Measurements from ENCODE around the gene TP53.

Gene TP53

DNA sequence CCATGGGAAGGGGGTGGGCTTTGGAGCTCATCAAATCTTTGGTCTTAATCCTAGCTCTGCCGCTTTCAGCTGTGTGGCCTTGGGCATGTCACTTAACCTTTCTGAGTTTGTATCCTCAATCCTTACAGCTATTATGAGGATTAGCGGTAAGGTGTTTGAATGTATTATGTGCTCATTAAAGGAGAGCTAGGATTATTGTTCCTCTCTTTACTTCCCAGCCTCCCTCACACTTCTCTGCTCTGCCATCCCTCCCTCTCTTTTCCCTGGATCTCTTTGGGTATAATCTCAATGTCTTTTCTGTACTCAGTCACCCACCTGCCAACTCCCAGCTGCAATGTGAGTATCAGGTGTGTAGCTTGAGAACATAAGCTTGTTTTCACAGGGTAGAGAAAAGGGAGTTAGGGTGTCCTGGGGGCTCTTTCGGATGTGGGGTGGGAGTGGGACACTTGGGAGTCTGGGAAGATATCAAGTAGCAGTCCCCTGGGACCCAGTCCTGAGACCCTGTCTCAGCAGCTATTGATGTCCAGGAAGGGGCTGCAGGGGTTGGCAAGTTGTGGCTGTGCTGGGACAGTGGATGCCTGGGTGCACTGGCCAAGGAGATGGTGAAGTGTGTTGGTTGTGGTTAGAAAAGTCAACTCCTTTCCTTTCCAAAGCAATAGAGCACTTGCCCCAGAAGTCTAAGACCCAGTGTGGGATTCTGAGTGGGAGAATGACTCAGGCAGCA, 19.5 kb upstream of the TP53 start:
- no peak for DNase-seq

DNA sequence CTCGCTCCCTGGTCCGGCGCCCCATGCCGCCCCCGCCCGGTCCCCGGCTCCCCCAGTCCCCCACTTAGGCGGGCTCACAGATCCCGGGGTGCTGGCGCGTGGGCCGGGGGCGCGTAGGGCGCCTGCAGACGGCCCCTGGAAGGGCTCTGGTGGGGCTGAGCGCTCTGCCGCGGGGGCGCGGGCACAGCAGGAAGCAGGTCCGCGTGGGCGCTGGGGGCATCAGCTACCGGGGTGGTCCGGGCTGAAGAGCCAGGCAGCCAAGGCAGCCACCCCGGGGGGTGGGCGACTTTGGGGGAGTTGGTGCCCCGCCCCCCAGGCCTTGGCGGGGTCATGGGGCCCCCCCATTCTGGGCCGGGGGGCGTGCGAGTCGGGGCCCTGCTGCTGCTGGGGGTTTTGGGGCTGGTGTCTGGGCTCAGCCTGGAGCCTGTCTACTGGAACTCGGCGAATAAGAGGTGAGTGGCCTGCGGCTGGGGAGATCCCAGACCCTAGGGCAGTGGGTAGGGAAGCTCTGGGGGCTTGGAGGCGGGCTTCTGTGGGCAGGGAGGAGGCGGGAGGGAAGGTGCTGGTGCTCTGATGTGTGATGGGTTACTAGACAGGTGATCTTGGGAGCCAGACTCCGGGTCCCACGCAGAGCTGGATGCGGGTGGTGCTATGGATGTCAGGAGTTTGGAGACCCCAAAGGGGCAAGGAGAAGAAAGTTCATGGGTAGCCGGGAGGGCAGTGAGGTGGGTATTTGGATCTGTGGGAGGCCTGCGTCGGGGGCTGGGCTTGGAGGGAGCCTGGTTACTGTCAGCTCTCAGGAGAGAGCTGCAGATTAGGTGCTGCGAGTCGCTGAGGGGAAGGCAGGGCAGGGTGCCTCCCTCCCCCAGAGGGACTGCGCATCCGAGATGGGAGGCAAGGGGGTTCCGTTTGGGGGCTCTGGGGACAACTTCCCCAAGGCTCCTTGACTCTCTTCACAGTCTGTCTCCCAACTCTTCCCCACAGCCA, 18.3 kb upstream of the TP53 start:
- DNase-seq, result no peak

DNA sequence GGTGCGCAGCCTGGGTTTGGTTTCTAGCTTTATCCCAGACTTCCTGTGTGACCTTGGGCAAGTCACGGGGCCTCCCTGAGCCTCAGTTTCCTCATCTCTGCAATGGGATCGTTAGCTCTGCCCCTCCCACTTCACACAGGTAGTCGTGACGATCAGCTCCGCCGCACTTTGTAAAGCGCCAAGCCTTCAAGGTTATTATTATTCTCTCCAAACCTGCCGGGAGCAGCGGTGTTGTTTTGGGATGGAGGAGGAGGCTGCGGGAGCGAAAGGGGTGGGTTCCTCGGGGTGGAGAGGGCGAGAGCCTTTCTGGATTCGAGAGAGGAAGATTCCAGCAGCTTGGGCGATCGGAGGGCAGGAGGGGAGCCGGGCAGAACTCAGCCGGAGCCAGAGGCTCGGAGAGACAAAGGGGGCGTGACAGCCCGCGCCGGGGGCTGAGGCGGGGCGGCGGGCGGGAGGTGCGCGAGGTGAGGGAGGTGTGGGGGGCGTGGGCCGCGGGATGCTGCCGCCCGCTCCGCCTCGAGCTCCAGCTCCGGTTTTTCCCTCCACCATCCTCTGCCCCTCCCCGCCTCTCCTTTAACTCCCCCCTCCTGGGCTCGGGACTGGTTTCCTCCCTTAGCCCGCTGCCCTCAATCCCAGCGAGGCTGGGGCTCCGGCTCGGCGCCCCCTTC, 17.4 kb upstream of the TP53 start, which contains the start of gene EFNB3:
EFNB3 (plus strand) TSS at position 602 of the 668 bp plus-strand sequence. CDS start 397 bp downstream, outside the sequence.
- peak; percentile 58 for DNase-seq

DNA sequence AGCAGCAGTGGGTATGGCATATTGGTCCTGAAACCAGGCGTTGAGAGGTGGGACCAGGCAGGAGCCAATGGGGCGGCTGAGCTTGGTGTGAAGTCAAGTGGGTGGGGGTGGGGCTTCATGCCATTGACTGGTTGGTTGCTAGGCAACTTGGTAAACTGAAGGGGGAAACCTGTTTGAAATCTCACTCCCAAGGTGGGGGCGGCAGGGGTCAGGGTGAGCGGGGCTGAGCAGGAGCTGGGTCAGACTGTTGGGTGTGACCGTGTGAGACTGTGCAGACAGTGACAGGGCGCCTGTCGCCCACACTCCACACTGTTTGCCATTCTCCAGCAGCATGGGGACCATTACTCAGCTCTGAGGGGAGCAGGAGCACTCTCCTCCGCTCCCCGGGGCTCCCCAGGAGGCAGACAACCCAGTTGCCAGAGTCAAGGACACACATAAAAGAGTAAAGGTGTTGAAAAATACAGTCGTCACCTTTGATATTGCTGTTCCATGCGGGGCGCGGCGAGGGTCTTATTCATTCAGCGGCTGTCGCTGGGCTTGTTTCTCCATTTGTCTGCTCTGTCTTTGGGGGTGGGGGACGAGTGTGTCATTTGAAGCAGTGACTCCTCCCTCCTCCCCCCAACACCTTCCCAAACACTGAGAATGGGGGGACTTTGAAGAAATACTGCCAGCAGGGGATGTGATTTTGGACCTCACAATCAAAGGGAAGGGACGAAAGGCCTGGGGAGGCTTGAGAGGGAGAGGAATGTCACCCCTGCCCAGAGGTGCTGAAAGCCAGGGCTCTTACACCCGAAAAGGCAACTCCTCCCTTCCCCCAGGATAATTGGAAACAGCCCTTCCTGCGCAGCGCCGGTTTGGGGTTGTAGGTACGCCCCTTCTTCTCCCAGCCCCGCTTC, 16.5 kb upstream of the TP53 start:
- peak; percentile 55 for DNase-seq

DNA sequence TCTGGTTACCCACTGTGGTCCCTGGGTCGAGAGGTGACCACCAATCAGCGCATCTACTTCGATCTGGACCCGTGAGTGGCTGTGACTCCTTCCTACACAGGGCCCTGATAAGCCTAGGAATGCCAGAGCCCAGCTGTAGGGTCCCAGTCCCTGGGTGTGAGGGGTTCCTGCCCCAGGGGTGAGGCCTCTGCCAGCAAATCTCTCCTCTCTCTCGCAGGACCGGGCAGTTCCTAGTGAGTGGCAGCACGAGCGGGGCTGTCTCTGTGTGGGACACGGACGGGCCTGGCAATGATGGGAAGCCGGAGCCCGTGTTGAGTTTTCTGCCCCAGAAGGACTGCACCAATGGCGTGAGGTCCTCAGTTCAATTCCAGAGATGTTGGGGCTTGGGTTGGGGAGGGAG, 15.5 kb upstream of the TP53 start:
- no peak for DNase-seq

DNA sequence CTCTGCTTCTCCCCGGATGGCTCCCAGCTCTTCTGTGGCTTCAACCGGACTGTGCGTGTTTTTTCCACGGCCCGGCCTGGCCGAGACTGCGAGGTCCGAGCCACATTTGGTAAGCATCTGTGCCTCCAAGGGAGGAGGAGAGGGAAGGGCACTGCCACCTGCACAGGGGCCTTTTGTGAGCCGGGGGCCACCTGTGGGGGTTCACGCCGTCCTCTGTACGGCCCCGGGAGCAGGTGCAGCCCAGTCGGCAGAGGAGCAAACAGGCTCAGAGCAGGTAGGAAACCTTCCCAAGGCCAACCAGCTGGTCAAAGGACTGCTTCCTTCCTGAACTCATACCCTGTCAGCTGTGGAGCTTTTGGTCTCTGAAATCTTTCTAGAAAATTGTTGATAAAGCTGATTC, 14.4 kb upstream of the TP53 start:
- no peak for DNase-seq

DNA sequence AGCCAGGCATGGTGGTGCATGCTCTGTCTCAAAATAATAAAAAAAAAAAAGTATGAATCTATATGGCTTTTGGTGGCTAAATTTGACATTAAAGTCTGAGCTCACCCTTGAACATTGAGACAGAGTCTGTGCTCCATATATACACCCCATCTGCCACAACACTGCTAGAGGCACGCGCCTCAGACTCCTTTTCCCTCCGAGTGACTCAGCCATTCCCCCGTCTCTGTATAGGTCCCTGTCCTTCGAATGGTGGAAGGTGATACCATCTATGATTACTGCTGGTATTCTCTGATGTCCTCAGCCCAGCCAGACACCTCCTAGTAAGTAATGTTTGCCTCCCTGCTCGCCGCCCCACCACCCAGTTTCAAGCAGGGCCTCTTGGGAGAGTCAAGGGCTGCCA, 13.2 kb upstream of the TP53 start:
- no peak for DNase-seq

DNA sequence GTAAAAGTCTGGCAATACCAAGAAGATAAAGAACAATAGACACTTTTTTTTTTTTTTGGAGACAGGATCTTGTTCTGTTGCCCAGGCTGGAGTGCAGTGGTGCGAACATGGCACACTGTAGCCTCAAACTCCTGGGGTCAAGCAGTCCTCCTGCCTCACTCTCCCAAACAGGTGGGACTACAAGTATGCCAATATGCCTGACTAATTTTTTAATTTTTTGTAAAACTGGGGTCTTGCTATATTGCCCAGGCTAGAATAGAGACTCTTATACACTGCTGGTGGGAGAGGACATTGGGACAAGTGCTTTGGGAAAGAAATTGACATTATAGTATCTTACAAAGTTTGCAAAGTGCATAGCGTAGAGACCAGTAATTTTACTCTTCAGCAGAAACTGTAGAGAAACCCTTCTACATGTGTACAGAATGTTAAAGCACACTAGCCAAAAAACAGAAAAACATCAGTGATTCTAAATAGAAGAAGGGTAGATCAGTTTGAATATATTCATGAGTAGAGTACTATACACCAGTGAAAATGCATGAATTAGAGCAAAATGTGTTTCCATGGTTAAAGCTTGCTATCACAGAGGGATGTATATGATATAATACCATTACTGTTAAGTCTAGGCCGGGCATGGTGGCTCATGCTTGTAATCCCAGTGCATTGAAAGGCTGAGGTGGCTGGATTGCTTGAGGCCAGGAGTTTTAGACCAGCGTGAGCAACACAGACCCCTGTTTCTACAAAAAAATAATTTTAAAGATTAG, 10.7 kb upstream of the TP53 start:
- no peak for DNase-seq

DNA sequence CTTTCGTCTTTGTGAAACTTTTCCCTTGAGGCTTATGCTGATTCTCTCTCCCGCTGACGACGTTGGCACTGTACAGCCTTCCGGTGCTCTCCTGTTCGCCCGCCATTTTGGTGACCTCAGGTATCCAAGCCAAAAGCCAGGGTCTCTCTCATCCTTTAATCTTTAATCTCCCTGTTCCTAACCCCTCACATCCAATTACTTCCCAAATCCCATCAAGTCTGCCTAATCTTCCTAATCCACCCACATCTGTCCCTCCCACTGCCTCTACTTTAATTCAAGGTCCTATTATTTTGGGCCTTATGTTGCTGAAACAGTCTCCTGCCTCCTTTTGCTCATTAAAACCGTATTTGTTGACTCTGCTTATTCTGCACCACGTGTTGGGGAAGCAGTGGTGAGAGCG, 8.3 kb upstream of the TP53 start:
- DNase-seq, result no peak

DNA sequence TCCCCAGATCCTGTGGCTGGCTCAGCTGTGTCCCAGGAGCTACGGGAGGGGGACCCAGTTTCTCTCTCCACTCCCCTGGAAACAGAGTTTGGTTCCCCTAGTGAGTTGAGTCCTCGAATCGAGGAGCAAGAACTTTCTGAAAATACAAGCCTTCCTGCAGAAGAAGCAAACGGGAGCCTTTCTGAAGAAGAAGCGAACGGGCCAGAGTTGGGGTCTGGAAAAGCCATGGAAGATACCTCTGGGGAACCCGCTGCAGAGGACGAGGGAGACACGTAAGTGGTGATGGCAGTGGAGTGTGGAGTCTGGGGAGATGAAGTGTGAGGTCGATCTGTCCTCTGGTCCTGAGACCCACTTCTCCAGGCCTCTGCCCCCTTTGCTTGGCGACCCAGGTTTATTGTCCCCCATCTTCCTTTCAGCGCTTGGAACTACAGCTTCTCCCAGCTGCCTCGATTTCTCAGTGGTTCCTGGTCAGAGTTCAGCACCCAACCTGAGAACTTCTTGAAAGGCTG, 1.6 kb upstream of the TP53 start:
- DNase-seq, result no peak

DNA sequence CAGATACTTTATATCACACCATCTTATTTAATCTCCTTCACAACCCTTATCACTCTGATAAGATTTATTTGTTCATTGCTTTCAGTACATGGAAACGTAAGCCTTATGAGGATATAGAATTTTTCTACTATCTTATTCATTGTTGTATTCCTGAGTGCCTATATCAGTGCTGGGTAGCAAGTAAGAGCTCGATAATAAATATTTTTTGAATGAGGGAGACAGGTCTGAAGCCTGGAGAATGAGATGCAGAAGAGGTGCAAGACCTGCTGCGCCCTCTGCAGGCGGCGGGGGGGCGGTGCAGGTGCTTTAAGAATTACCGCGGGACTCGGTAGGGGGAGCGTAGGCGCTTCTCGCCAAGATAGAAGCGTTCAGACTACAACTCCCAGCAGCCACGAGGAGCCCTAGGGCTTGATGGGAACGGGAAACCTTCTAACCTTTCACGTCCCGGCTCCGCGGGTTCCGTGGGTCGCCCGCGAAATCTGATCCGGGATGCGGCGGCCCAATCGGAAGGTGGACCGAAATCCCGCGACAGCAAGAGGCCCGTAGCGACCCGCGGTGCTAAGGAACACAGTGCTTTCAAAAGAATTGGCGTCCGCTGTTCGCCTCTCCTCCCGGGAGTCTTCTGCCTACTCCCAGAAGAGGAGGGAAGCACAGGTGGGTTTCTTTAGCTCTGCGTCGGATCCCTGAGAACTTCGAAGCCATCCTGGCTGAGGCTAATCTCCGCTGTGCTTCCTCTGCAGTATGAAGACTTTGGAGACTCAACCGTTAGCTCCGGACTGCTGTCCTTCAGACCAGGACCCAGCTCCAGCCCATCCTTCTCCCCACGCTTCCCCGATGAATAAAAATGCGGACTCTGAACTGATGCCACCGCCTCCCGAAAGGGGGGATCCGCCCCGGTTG, 868 bp upstream of the TP53 start, which contains the start of gene WRAP53:
WRAP53 (plus strand) TSS at position 570 of the 900 bp plus-strand sequence; CDS start at position 742, 172 bp downstream.
- peak; percentile 99 for DNase-seq

DNA sequence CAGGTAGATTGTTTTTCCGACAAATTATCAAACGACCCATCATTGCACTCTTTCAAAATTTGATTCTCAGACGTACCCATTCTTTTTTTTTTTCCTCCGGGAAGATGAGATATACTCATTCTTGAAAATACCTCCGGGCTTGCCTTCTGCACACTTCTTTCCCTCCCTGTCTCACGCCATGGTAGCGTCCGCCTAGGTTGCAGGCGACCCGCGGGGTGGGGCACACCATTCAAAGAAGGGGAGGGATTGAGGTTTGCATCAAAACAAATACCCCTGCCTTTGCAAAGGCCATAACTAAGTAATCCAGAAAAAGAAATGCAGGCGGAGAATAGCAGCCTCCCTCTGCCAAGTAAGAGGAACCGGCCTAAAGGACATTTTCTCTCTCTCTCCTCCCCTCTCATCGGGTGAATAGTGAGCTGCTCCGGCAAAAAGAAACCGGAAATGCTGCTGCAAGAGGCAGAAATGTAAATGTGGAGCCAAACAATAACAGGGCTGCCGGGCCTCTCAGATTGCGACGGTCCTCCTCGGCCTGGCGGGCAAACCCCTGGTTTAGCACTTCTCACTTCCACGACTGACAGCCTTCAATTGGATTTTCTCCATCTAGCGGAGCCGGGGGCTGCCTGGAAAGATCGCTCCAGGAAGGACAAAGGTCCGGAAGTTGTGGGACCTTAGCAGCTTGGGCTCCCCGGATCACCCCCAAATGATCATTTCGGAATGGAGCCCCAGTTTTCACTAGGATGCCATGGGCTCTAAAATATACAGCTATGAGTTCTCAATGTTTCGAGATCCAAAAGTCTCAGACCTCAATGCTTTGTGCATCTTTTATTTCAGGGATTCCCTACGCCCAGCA, 843 bp downstream of the TP53 start:
- peak; percentile 88 for DNase-seq

DNA sequence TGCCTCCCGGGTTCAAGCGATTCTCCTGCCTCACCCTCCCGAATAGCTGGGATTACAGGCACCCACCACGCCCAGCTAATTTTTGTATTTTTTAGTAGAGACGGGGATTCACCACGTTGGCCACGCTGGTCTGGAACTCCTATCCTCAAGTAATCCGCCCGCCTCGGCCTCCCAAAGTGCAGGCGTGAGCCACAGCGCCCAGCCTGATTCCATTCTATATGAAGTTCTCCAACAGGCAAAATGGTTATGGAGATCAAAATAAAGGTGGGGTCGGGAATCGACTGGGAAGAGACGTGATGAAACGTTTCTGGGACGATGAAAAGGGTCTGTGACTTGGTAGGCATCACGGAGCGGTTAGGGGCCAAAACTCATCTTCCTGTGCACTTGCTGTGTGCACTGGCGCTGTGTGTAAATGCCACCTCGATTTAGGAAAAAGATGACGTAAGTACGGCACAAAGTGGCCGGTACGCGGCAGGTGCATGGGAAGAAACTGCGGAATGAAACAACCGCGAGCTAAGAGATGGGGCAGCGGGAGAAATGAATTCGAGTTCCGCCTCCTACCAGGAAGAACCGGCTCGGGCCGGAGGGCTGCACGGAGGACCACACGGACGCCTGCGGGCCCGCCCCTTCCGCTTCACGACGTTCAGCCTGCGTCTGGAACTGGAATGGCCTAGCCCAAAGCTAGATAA, 1.6 kb downstream of the TP53 start:
- peak; percentile 93 for DNase-seq

DNA sequence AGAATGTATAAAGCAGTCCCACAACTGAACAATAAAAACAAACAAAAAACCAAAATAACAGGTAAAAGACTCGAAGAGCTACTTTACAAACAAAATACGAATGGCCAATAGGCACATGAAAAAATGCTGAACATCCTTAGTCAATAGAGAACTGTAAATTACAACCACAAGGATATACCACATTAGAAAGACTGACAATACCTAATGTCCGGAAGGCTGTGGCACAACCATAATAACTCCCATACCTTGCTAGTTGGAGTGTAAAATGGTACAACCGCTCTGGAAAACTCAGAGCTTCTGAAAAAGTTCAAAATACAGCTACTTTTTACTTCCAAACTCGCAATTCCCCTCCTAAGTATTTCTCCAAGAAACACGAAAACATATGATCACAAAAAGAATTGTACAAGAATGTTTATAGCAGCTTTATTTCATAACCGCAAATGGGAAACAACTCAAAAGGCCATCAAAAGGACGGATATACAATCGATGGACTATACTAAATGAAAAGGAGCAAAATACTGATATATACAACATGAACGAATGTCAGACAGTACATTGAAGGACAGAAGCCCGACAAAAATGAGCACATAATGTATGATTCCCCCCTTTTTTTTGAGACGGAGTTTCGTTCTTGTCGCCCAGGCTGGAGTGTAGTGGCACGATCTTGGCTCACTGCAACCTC, 2.3 kb downstream of the TP53 start:
- DNase-seq, result no peak

DNA sequence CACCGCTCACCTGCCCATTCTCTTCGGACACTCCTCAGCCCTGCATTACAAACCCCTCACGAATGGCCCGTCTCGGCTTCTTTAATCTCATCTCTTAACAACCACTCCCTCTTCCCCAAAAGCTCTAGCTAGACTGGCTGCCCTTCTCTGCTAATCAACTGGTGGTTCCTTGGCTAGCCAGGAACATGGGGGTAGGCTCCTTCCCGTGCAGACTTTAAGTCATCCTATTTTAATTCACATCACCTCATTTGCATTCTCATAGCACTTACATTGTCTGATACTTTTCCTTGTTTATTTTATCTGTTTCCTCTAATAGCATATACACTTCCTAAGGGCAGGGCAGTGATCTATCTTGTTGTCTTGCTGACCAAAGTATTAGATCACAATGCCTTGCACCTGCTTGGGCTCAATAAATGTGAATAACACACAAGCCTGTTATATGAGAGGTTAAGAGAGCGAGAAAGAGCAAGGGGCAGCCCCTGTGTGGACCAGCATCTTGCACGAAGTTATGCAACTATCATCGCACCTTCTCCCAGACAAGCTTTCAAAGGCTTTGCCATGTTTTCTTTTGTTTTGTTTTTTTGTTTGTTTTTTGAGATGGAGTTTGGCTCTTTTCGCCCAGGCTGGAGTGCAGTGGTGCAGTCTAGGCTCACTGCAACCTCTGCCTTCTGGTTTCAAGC, 9.8 kb downstream of the TP53 start:
- no peak for DNase-seq

DNA sequence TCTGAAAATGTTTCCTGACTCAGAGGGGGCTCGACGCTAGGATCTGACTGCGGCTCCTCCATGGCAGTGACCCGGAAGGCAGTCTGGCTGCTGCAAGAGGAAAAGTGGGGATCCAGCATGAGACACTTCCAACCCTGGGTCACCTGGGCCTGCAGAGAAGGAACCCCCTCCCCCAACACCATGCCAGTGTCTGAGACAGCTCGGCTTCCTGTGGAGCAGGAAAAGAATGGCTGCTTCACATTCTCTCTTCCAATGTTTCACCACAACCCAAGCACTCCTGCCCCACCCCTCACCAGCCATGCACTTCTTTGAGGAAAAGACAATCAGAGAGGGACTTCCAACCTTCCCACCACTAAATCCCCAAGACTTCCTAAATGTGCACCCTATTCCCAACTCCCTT, 10.8 kb downstream of the TP53 start:
- no peak for DNase-seq

DNA sequence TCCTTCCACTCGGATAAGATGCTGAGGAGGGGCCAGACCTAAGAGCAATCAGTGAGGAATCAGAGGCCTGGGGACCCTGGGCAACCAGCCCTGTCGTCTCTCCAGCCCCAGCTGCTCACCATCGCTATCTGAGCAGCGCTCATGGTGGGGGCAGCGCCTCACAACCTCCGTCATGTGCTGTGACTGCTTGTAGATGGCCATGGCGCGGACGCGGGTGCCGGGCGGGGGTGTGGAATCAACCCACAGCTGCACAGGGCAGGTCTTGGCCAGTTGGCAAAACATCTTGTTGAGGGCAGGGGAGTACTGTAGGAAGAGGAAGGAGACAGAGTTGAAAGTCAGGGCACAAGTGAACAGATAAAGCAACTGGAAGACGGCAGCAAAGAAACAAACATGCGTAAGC, 12.4 kb downstream of the TP53 start:
- DNase-seq, result no peak
